HepG2 (cell line): ENCODE data around the gene WBP1. TPM values are rescaled to one million over a fixed set of nuclear protein-coding genes. Genes with fewer than 3 reads are reported as not detected.

ENCODE experiments used
- ARID3A ChIP-seq: IDR thresholded peaks from 2 replicates; pipeline ENCODE4 v1.6.1; 2012; ENCODE audit warnings: low read depth, low read length, improper control_type of control experiment
- DPF2 ChIP-seq: sonication (generic); formaldehyde crosslinking; IDR thresholded peaks from 2 replicates; pipeline ENCODE4 v1.4.0; 2020; ENCODE audit warnings: mild to moderate bottlenecking, low read depth, missing genetic modification reagents, borderline replicate concordance
- JARID2 ChIP-seq: sonication (generic); formaldehyde crosslinking; IDR thresholded peaks from 2 replicates; pipeline ENCODE4 v1.8.1; 2023; ENCODE audit warnings: missing genetic modification reagents, inconsistent platforms; ENCODE audit not compliant: insufficient replicate concordance
- KDM6A ChIP-seq: IDR thresholded peaks from 2 replicates; pipeline ENCODE4 v1.6.1; 2016; ENCODE audit warnings: low read depth
- LBX2 ChIP-seq: sonication (generic); formaldehyde crosslinking; IDR thresholded peaks from 2 replicates; pipeline ENCODE4 v1.5.0; 2020; ENCODE audit warnings: missing genetic modification reagents, mild to moderate bottlenecking, borderline replicate concordance
- MTA3 ChIP-seq: sonication (generic); formaldehyde crosslinking; IDR thresholded peaks from 2 replicates; pipeline ENCODE4 v1.4.0; 2020; ENCODE audit warnings: missing genetic modification reagents
- MTF1 ChIP-seq: sonication (generic); formaldehyde crosslinking; IDR thresholded peaks from 2 replicates; pipeline ENCODE4 v1.5.0; 2020; ENCODE audit warnings: missing genetic modification reagents
- PRMT3 ChIP-seq: sonication (generic); formaldehyde crosslinking; IDR thresholded peaks from 2 replicates; pipeline ENCODE4 v1.8.1; 2022; ENCODE audit warnings: low read depth, mild to moderate bottlenecking, moderate library complexity, missing genetic modification reagents, borderline replicate concordance
- SATB2 ChIP-seq: sonication (generic); formaldehyde crosslinking; IDR thresholded peaks from 2 replicates; pipeline ENCODE4 v1.5.0; 2020; ENCODE audit warnings: missing genetic modification reagents
- TAF1 ChIP-seq: sonication (generic); formaldehyde crosslinking; IDR thresholded peaks from 2 replicates; pipeline ENCODE4 v1.4.0; 2020; ENCODE audit warnings: missing genetic modification reagents
- ZFP36 ChIP-seq: fragments of 150-350 bp; IDR thresholded peaks from 2 replicates; pipeline ENCODE4 v1.6.1; 2018; ENCODE audit warnings: borderline replicate concordance, low read length, low read depth; ENCODE audit not compliant: partially characterized antibody
- ZKSCAN1 ChIP-seq: fragments of 150-350 bp; IDR thresholded peaks from 2 replicates; pipeline ENCODE4 v1.6.1; 2014; ENCODE audit warnings: low read length
- ZNF251 ChIP-seq: sonication (generic); formaldehyde crosslinking; IDR thresholded peaks from 2 replicates; pipeline ENCODE4 v1.9.0; 2021; ENCODE audit warnings: mild to moderate bottlenecking, missing genetic modification reagents
- ZNF331 ChIP-seq: sonication (generic); formaldehyde crosslinking; IDR thresholded peaks from 2 replicates; pipeline ENCODE4 v1.4.0; 2020; ENCODE audit warnings: missing genetic modification reagents
- ZNF362 ChIP-seq: sonication (generic); formaldehyde crosslinking; IDR thresholded peaks from 2 replicates; pipeline ENCODE4 v1.4.0; 2020; ENCODE audit warnings: missing genetic modification reagents, mild to moderate bottlenecking, borderline replicate concordance
- ZNF530 ChIP-seq: sonication (generic); formaldehyde crosslinking; IDR thresholded peaks from 2 replicates; pipeline ENCODE4 v1.5.0; 2020; ENCODE audit warnings: low read depth, mild to moderate bottlenecking, missing genetic modification reagents
- ZNF567 ChIP-seq: sonication (generic); formaldehyde crosslinking; IDR thresholded peaks from 2 replicates; pipeline ENCODE4 v1.8.1; 2023; ENCODE audit warnings: mild to moderate bottlenecking, missing genetic modification reagents, borderline replicate concordance
- ZNF569 ChIP-seq: sonication (generic); formaldehyde crosslinking; IDR thresholded peaks from 2 replicates; pipeline ENCODE4 v1.5.0; 2020; ENCODE audit warnings: mild to moderate bottlenecking, missing genetic modification reagents, moderate library complexity, borderline replicate concordance
- ZNF572 ChIP-seq: sonication (generic); formaldehyde crosslinking; IDR thresholded peaks from 2 replicates; pipeline ENCODE4 v1.5.1; 2020; ENCODE audit warnings: mild to moderate bottlenecking, missing genetic modification reagents
- ZNF75D ChIP-seq: sonication (generic); formaldehyde crosslinking; IDR thresholded peaks from 2 replicates; pipeline ENCODE4 v1.8.1; 2023; ENCODE audit warnings: missing genetic modification reagents, mild to moderate bottlenecking, borderline replicate concordance
- ZNF770 ChIP-seq: sonication (generic); formaldehyde crosslinking; IDR thresholded peaks from 2 replicates; pipeline ENCODE4 v1.5.0; 2020; ENCODE audit warnings: mild to moderate bottlenecking, missing genetic modification reagents
- ZNF777 ChIP-seq: sonication (generic); formaldehyde crosslinking; IDR thresholded peaks from 2 replicates; pipeline ENCODE4 v1.4.0; 2020; ENCODE audit warnings: missing genetic modification reagents
- polyA plus RNA-seq, 8 experiments: library from polyadenylated mRNA; depleted of rRNA in 3 of 8; stranded (reverse) in 7 of 8; unstranded in 1 of 8; fragments of >200 nt; fragmentation: Illumina TruSeq in 4 of 8; extraction: Trizol in 4 of 8; gene quantifications; 2 replicates each; pipeline versions ENCODE4 v1.2.1 to v1.2.3, GENCODE V29; 2011 to 2016; ENCODE audit warnings: low read depth in 4 of 8, missing spikeins in 1 of 8, mixed read lengths in 1 of 8; ENCODE audit not compliant: insufficient read depth in 1 of 8
- total RNA-seq, 5 experiments: library from RNA; depleted of rRNA; stranded (reverse); fragments of >200 nt; fragmentation: Illumina TruSeq; extraction: Trizol; gene quantifications; 2 replicates each; pipeline ENCODE4 v1.2.3, GENCODE V29; 2016; ENCODE audit warnings: low read depth in 1 of 5
- TF ChIP-seq, protein P1 (sequence below): IDR thresholded peaks from 2 replicates; pipeline ENCODE4 v1.6.1; 2016; ENCODE audit warnings: low read depth

Gene WBP1
- total and polyA plus RNA-seq, 2 of the 13 experiments (the other 11 are each of a cell fraction or from before 2014, with no cell fraction given), result 38.8 to 85.7 TPM

DNA sequence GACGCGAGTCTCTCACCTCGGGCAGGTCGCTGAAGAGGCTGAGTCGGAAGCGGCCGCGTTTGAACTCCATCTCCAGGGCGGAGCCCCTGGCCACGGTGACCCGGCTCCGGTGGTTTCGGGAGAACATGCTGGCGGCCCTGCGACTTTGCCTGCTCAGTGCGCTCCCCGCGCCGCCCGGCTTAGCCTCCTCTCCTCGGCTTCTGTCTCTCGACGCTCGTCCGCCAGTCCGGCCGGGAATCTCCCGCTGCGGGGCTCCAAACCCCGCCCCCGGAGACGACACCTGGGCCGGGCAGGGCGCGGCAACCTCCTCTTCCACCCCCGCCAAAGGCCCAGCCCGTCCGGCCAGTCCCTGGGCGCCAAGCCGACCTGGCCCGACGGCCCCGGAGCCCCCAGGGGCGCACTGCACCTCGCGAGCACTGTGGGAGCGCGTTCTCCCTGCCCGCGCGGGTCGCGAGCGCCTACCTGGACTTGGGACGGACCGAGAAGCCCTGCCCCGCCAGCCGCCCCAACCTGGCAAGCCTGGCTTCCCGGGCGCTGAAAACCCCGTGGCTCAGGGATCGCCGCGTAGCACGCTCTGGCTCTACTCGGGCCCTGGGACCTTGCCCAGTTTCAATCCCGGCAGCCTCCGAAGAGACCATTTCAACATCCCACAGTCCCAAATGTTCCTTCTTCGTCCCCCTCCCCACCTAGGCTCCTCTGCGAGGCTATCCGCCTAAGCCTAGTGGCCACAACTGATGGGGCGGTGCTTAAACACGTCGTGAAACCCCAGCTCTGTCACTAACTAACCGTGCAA is 16.4 kb upstream of the WBP1 start, which contains the start of gene RTKN (continued):
- TF ChIP-seq ZNF362 (CRISPR knock-in tag) (no peak; the same call in 1 of the 2 replicates), ZNF569 (CRISPR knock-in tag) (no peak; the same call in 1 of the 2 replicates), DPF2 (CRISPR knock-in tag) (peak; percentile 63), KDM6A (0 out of 2 replicates have a peak, but pooled peaks have one; percentile 16), SATB2 (CRISPR knock-in tag) (0 out of 2 replicates have a peak, but pooled peaks have one; percentile 81), MTF1 (CRISPR knock-in tag) (peak; percentile 52; the same call in 1 of the 2 replicates), LBX2 (CRISPR knock-in tag) (no peak), JARID2 (CRISPR knock-in tag) (peak; percentile 38), ZNF251 (no peak), ZNF770 (CRISPR knock-in tag) (peak; percentile 47; the same call in 1 of the 2 replicates), ZNF567 (CRISPR knock-in tag) (peak; percentile 49; the same call in 1 of the 2 replicates), ARID3A (no peak), MTA3 (no peak), TAF1 (CRISPR knock-in tag) (peak; percentile 88), ZNF777 (CRISPR knock-in tag) (peak; percentile 95), ZNF331 (CRISPR knock-in tag) (peak; percentile 68; the same call in 1 of the 2 replicates), ZNF572 (CRISPR knock-in tag) (no peak; the same call in 1 of the 2 replicates), ZNF530 (0 out of 2 replicates have a peak, but pooled peaks have one; percentile 67), ZFP36 (no peak), ZNF75D (CRISPR knock-in tag) (no peak), ZKSCAN1 (no peak), PRMT3 (CRISPR knock-in tag) (no peak)
- TF ChIP-seq, protein P1, sequence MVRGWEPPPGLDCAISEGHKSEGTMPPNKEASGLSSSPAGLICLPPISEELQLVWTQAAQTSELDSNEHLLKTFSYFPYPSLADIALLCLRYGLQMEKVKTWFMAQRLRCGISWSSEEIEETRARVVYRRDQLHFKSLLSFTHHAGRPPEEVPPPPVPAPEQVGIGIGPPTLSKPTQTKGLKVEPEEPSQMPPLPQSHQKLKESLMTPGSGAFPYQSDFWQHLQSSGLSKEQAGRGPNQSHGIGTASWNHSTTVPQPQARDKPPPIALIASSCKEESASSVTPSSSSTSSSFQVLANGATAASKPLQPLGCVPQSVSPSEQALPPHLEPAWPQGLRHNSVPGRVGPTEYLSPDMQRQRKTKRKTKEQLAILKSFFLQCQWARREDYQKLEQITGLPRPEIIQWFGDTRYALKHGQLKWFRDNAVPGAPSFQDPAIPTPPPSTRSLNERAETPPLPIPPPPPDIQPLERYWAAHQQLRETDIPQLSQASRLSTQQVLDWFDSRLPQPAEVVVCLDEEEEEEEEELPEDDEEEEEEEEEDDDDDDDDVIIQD, result no peak
